Measurements from ENCODE around the gene RRAGB.
"Not testable (repeated sequence)": the region's sequence is repeated elsewhere in the genome, so short reads cannot be mapped to it uniquely, and the experiment has no call there.

The RRAGB gene

GRCh38 chrX:55717521-55718497 lies at the start of gene RRAGB:
Gene RRAGB, plus strand, starts transcription at chrX:55717749. Its CDS starts 579 bp downstream, at chrX:55718328.
- H3K9ac ChIP-seq (ENCODE audit: low read depth in 1 of 2, low read length in 2 of 2): peak within 1 kb of the TSS; percentile 68 to 86
- H3K9me3 ChIP-seq (ENCODE audit: control insufficient read depth in 2 of 2, low read length in 2 of 2): no peaks in the 10 kb centered on the region
- peak within 1 kb of the TSS; percentile 62 to 87 for H3K4me3 ChIP-seq (ENCODE audit: low read length in 2 of 2)
- peaks cover 0 to 4% of the 10 kb centered on the region in 2 donors for H3K4me1 ChIP-seq (ENCODE audit: control insufficient read depth in 2 of 2, insufficient read depth in 2 of 2, low read length in 2 of 2)
- peaks cover 0 to 7% of the 10 kb centered on the region in 2 donors for H3K36me3 ChIP-seq (ENCODE audit: control insufficient read depth in 2 of 2, insufficient read depth in 2 of 2, low read length in 2 of 2)
- H3K27ac ChIP-seq (ENCODE audit: low read depth in 2 of 2, low read length in 2 of 2): peak within 1 kb of the TSS; percentile 79 to 92
- H3K27me3 ChIP-seq (ENCODE audit: control insufficient read depth in 2 of 2, insufficient read depth in 2 of 2, low read length in 2 of 2): no peaks in the 10 kb centered on the region

DNA sequence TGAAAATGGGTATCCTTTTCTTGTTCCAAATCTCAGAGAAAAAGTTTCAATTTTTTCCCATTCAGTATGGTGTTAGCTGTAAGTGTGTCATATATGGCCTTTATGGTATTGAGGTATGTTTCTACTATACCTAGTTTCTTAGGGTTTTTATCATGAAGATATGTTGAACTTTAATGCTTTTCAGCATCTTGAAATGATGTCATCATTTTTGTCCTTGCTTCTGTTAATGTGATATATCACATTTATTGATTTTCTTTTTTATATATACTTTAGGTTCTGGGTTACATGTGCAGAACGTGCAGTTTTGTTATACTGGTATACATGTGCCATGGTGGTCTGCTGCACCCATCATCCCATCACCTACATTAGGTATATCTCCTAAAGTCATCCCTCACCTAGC lies 49.5 kb upstream of the RRAGB start:
- Histone ChIP-seq H3K36me3 (ENCODE audit: control insufficient read depth in 2 of 2, insufficient read depth in 2 of 2, low read length in 2 of 2) (no peaks in the 10 kb centered on the region), H3K9ac (ENCODE audit: low read depth in 1 of 2, low read length in 2 of 2) (no peak overlapping the region), H3K4me1 (ENCODE audit: control insufficient read depth in 2 of 2, insufficient read depth in 2 of 2, low read length in 2 of 2) (no peaks in the 10 kb centered on the region), H3K27me3 (ENCODE audit: control insufficient read depth in 2 of 2, insufficient read depth in 2 of 2, low read length in 2 of 2) (no peaks in the 10 kb centered on the region), H3K4me3 (ENCODE audit: low read length in 2 of 2) (no peak overlapping the region), H3K27ac (ENCODE audit: low read depth in 2 of 2, low read length in 2 of 2) (no peak overlapping the region), H3K9me3 (ENCODE audit: control insufficient read depth in 2 of 2, low read length in 2 of 2) (no peaks in the 10 kb centered on the region)

- H3K36me3 ChIP-seq (ENCODE audit: control insufficient read depth in 2 of 2, insufficient read depth in 2 of 2, low read length in 2 of 2); H3K4me3 ChIP-seq (ENCODE audit: low read length in 2 of 2); H3K4me1 ChIP-seq (ENCODE audit: control insufficient read depth in 2 of 2, insufficient read depth in 2 of 2, low read length in 2 of 2); H3K27ac ChIP-seq (ENCODE audit: low read depth in 2 of 2, low read length in 2 of 2); H3K27me3 ChIP-seq (ENCODE audit: control insufficient read depth in 2 of 2, insufficient read depth in 2 of 2, low read length in 2 of 2); H3K9me3 ChIP-seq (ENCODE audit: control insufficient read depth in 2 of 2, low read length in 2 of 2); H3K9ac ChIP-seq (ENCODE audit: low read depth in 1 of 2, low read length in 2 of 2): not testable (repeated sequence)
Measured at GRCh38 chrX:55688579-55688978, 29.0 kb upstream of the RRAGB start.

- H3K4me1 ChIP-seq (ENCODE audit: control insufficient read depth in 2 of 2, insufficient read depth in 2 of 2, low read length in 2 of 2): no peaks in the 10 kb centered on the region
- no peak overlapping the region for H3K4me3 ChIP-seq (ENCODE audit: low read length in 2 of 2)
- H3K9ac ChIP-seq (ENCODE audit: low read depth in 1 of 2, low read length in 2 of 2): no peak overlapping the region
- H3K9me3 ChIP-seq (ENCODE audit: control insufficient read depth in 2 of 2, low read length in 2 of 2): no peaks in the 10 kb centered on the region
- H3K36me3 ChIP-seq (ENCODE audit: control insufficient read depth in 2 of 2, insufficient read depth in 2 of 2, low read length in 2 of 2): no peaks in the 10 kb centered on the region
- no peak overlapping the region for H3K27ac ChIP-seq (ENCODE audit: low read depth in 2 of 2, low read length in 2 of 2)
- H3K27me3 ChIP-seq (ENCODE audit: control insufficient read depth in 2 of 2, insufficient read depth in 2 of 2, low read length in 2 of 2): no peaks in the 10 kb centered on the region
Measured at GRCh38 chrX:55695227-55696018, 22.1 kb upstream of the RRAGB start.

GRCh38 chrX:55697381-55697780 lies 20.2 kb upstream of the RRAGB start:
- Histone ChIP-seq H3K4me1 (ENCODE audit: control insufficient read depth in 2 of 2, insufficient read depth in 2 of 2, low read length in 2 of 2) (no peaks in the 10 kb centered on the region), H3K9me3 (ENCODE audit: control insufficient read depth in 2 of 2, low read length in 2 of 2) (peaks cover 0 to 4% of the 10 kb centered on the region in 2 donors), H3K9ac (ENCODE audit: low read depth in 1 of 2, low read length in 2 of 2) (no peak overlapping the region), H3K27ac (ENCODE audit: low read depth in 2 of 2, low read length in 2 of 2) (no peak overlapping the region), H3K4me3 (ENCODE audit: low read length in 2 of 2) (no peak overlapping the region), H3K36me3 (ENCODE audit: control insufficient read depth in 2 of 2, insufficient read depth in 2 of 2, low read length in 2 of 2) (no peaks in the 10 kb centered on the region), H3K27me3 (ENCODE audit: control insufficient read depth in 2 of 2, insufficient read depth in 2 of 2, low read length in 2 of 2) (peaks cover 0 to 6% of the 10 kb centered on the region in 2 donors)

DNA sequence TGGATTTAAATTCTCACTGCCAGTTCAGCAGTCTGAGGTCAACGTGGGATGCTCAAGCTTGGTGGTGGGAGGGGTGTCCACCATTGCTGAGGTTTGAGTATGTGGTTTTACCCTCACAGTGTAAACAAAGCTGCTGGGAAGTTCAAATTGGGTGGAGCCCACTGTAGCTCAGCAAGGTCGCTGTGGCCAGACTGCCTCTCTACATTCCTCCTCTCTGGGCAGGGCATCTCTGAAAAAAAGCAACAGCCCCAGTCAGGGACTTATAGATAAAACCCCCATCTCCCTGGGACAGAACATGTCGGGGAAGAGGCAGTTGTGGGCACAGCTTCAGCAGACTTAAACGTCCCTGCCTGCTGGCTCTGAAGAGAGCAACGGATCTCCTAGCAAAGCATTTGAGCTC lies 14.9 kb upstream of the RRAGB start:
- H3K36me3 ChIP-seq (ENCODE audit: control insufficient read depth in 2 of 2, insufficient read depth in 2 of 2, low read length in 2 of 2): no peaks in the 10 kb centered on the region
- no peak overlapping the region for H3K4me3 ChIP-seq (ENCODE audit: low read length in 2 of 2)
- H3K9ac ChIP-seq (ENCODE audit: low read depth in 1 of 2, low read length in 2 of 2): no peak overlapping the region
- no peak overlapping the region for H3K27ac ChIP-seq (ENCODE audit: low read depth in 2 of 2, low read length in 2 of 2)
- peaks cover 0 to 7% of the 10 kb centered on the region in 2 donors for H3K27me3 ChIP-seq (ENCODE audit: control insufficient read depth in 2 of 2, insufficient read depth in 2 of 2, low read length in 2 of 2)
- H3K4me1 ChIP-seq (ENCODE audit: control insufficient read depth in 2 of 2, insufficient read depth in 2 of 2, low read length in 2 of 2): no peaks in the 10 kb centered on the region
- peaks cover 0 to 4% of the 10 kb centered on the region in 2 donors for H3K9me3 ChIP-seq (ENCODE audit: control insufficient read depth in 2 of 2, low read length in 2 of 2)

DNA sequence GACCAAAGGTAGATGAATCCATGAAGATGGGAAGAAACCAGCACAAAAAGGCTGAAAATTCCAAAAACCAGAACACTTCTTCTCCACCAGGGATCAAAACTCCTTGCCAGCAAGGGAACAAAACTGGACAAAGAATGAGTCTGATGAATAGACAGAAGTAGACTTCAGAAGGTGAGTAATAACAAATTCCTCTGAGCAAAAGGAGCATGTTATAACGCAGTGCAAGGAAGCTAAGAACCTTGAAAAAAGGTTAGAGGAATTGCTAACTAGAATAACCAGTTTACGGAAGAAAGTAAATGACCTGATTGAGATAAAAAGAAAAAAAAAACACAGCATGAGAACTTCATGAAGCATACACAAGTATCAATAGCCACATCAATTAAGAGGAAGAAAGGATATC lies 14.1 kb upstream of the RRAGB start:
- H3K27ac ChIP-seq (ENCODE audit: low read depth in 2 of 2, low read length in 2 of 2); H3K4me1 ChIP-seq (ENCODE audit: control insufficient read depth in 2 of 2, insufficient read depth in 2 of 2, low read length in 2 of 2); H3K36me3 ChIP-seq (ENCODE audit: control insufficient read depth in 2 of 2, insufficient read depth in 2 of 2, low read length in 2 of 2); H3K4me3 ChIP-seq (ENCODE audit: low read length in 2 of 2); H3K9ac ChIP-seq (ENCODE audit: low read depth in 1 of 2, low read length in 2 of 2); H3K27me3 ChIP-seq (ENCODE audit: control insufficient read depth in 2 of 2, insufficient read depth in 2 of 2, low read length in 2 of 2); H3K9me3 ChIP-seq (ENCODE audit: control insufficient read depth in 2 of 2, low read length in 2 of 2): not testable (repeated sequence)

DNA sequence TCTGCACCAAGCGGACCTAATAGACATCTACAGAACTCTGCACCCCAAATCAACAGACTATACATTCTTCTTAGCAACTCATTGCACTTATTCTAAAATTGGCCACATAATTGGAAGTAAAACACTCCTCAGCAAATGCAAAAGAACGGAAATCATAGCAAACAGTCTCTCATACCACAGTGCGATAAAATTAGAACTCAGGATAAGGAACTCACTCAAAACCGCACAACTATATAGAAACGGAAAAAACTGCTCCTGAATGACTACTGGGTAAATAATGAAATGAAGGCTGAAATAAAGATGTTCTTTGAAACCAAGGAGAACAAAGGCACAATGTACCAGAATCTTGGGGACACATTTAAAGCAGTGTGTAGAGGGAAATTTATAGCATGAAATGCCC lies 12.5 kb upstream of the RRAGB start:
- not testable (repeated sequence) for H3K4me3 ChIP-seq (ENCODE audit: low read length in 2 of 2); H3K27me3 ChIP-seq (ENCODE audit: control insufficient read depth in 2 of 2, insufficient read depth in 2 of 2, low read length in 2 of 2); H3K36me3 ChIP-seq (ENCODE audit: control insufficient read depth in 2 of 2, insufficient read depth in 2 of 2, low read length in 2 of 2); H3K9ac ChIP-seq (ENCODE audit: low read depth in 1 of 2, low read length in 2 of 2); H3K27ac ChIP-seq (ENCODE audit: low read depth in 2 of 2, low read length in 2 of 2); H3K4me1 ChIP-seq (ENCODE audit: control insufficient read depth in 2 of 2, insufficient read depth in 2 of 2, low read length in 2 of 2)
- H3K9me3 ChIP-seq (ENCODE audit: control insufficient read depth in 2 of 2, low read length in 2 of 2): peaks cover 0 to 11% of the 10 kb centered on the region in 2 donors

GRCh38 chrX:55709735-55710134 lies 7.8 kb upstream of the RRAGB start:
- no peaks in the 10 kb centered on the region for H3K27me3 ChIP-seq (ENCODE audit: control insufficient read depth in 2 of 2, insufficient read depth in 2 of 2, low read length in 2 of 2)
- H3K9me3 ChIP-seq (ENCODE audit: control insufficient read depth in 2 of 2, low read length in 2 of 2): peaks cover 0 to 7% of the 10 kb centered on the region in 2 donors
- no peak overlapping the region for H3K27ac ChIP-seq (ENCODE audit: low read depth in 2 of 2, low read length in 2 of 2)
- no peak overlapping the region for H3K4me3 ChIP-seq (ENCODE audit: low read length in 2 of 2)
- no peaks in the 10 kb centered on the region for H3K4me1 ChIP-seq (ENCODE audit: control insufficient read depth in 2 of 2, insufficient read depth in 2 of 2, low read length in 2 of 2)
- H3K36me3 ChIP-seq (ENCODE audit: control insufficient read depth in 2 of 2, insufficient read depth in 2 of 2, low read length in 2 of 2): no peaks in the 10 kb centered on the region
- H3K9ac ChIP-seq (ENCODE audit: low read depth in 1 of 2, low read length in 2 of 2): no peak overlapping the region

- Histone ChIP-seq H3K27me3 (ENCODE audit: control insufficient read depth in 2 of 2, insufficient read depth in 2 of 2, low read length in 2 of 2) (no peaks in the 10 kb centered on the region), H3K36me3 (ENCODE audit: control insufficient read depth in 2 of 2, insufficient read depth in 2 of 2, low read length in 2 of 2) (no peaks in the 10 kb centered on the region), H3K4me3 (ENCODE audit: low read length in 2 of 2) (no peak overlapping the region), H3K9me3 (ENCODE audit: control insufficient read depth in 2 of 2, low read length in 2 of 2) (peaks cover 0 to 7% of the 10 kb centered on the region in 2 donors), H3K27ac (ENCODE audit: low read depth in 2 of 2, low read length in 2 of 2) (no peak overlapping the region), H3K9ac (ENCODE audit: low read depth in 1 of 2, low read length in 2 of 2) (no peak overlapping the region), H3K4me1 (ENCODE audit: control insufficient read depth in 2 of 2, insufficient read depth in 2 of 2, low read length in 2 of 2) (no peaks in the 10 kb centered on the region)
Measured at GRCh38 chrX:55710701-55711100, 6.8 kb upstream of the RRAGB start.

All from mucosa of rectum (tissue), 2 donors.